Stimulated activated CD4-positive, alpha-beta T cell treated with anti-CD3 and anti-CD28 coated beads, Interleukin-12 subunit alpha, Interleukin-12 subunit beta, amount 100 ng/mL, for 48 hours (primary cell): ENCODE data around the gene ATXN1.
"Not testable (repeated sequence)": the region's sequence is repeated elsewhere in the genome, so short reads cannot be mapped to it uniquely, and the experiment has no call there.

Experiments
- DNase-seq, 3 donors: peaks; one replicate each; pipeline ENCODE4 v3.0.0-alpha.2; 2020; ENCODE audit warnings: low read depth in 2 of 3, low spot score in 1 of 3

The ATXN1 gene

GRCh38 chr6:16272201-16272600, 489.1 kb downstream of the ATXN1 start:
- no peak for DNase-seq

DNA sequence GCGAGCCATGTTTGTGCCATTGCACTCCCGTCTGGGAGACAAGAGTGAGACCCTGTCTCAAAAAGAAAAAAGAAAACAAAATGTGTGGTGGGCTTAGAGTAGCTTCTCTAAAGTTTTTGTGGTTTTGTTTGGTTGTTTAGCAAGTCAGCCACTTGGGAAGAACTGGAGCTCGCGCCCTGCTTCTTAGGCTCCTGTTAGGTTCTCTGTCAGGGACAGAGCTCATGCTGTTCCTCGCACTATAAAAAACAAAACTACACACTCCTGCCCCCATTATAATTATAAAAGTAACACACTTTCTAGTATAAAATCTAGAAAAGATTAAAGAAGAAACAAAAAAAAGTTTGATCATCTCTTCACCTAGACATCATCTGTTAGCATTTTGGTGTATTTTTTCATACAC, 489.8 kb downstream of the ATXN1 start:
- DNase-seq: no peak

DNA sequence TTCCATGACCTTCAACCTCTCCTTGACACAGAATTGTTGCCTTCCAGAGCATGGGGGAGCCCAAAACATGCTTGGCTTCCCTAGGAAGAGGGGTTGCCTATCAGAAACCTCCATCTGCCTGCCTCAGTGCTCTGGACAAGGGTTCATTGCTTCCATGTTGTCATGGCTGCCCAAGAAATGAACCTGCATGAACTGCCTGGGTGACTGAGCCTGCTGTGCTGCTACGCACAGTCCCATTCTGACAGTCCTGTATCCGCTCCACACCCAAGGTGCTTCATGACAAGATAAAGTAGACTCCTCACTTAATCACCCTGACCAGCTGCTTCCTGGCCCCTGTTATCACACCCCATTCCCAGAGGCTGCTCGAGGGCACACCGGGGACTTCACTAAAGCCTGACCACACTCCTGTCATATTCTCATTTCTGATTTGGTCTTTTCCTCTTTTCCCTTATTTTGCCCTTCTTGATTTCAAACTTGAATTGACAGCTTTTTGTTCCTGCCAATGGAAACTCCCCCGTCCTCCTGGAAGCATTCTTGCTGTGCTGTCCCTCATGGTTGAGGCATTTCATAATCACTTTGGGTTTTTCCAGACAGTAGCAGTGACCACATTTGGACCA, 491.0 kb downstream of the ATXN1 start:
- DNase-seq: no peak

DNA sequence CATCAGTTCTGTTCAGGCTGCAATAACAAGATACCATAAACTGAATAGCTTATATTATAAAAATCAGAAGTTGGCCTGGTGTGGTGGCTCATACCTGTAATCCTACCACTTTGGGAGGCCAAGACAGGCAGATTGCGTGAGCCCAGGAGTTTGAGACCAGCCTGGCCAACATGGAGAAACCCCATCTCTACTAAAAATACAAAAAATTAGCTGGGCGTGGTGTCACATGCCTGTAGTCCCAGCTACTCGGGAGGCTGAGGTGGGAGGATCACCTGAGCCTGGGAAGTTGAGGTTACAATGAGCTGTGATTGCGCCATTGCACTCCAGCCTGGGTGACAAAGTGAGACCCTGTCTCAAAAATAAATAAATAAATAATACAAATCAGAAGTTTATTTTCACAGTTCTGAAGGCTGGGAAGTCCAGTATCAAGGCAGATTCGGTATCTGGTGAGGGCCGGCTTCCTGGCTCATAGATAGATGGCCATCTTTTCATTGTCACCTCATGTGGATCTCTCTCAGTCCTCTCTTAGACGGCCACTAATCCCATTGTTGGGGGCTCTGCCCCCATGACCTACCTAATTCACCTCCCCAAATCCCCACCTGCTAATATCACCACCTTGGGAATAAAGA, 491.7 kb downstream of the ATXN1 start:
- not testable (repeated sequence) for DNase-seq

DNA sequence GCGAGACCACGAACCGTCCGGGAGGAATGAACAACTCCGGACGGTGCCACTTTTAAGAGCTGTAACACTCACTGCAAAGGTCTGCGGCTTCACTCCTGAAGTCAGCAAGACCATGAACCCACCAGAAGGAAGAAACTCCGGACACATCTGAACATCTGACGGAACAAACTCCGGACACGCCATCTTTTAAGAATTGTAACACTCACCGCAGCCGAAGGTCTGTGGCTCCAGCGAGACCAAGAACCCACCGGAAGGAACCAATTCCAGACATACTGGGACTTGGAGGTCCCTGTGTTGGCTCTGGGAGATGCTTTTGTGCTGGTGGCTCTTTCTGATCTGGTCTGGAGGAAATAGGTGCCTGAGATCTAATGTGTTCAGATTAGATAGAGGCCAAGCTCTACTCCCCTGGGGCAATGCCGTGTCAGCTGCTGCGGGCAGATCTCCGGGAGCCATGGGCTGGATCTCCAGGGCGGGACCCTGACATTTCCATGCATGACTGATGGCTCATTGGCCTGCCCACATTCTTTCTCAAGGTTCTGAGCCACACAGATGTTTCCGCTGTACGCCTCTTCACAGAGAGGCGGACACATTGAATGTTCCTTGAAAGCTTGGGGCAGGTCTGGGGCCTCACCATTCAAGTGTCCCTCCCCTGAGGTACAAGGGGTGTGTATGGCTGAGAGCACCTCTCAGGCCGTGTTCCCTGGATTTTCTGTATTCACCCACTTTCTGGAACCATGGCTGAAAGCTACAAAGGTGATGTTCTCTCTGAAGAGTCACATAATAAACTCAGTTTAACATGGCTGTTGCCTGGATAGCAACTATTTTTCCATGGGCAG, 493.6 kb downstream of the ATXN1 start:
- no peak for DNase-seq

GRCh38 chr6:16265351-16266341, 495.6 kb downstream of the ATXN1 start:
- DNase-seq: no peak

- no peak for DNase-seq
Observed at GRCh38 chr6:16264785-16265184, 496.5 kb downstream of the ATXN1 start.

DNA sequence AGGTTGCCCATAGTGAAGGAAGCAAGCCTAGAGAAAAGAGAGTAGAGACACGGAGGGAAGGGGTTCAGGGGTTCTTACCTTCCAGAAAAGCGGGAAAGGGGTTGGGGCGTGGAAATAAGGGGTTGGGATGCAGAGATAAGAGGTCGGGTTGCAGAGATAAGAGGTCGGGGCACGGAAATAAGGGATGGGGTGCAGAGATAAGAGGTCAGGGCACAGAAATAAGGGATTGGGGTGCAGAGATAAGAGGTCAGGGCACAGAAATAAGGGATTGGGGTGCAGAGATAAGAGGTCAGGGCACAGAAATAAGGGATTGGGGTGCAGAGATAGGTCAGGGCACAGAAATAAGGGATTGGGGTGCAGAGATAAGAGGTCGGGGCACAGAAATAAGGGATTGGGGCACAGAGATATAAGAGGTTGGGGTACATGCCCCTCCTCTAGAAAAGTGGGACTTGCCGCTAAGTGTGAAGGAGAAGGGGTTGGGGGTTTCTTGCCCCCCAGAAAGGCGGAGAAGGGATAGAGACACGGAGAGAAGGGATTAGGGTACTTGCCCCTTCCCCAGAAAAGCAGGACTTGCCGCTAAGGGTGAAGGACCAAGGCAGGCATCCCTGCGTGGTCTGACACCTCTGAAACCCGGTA, 497.7 kb downstream of the ATXN1 start:
- DNase-seq: not testable (repeated sequence)

DNA sequence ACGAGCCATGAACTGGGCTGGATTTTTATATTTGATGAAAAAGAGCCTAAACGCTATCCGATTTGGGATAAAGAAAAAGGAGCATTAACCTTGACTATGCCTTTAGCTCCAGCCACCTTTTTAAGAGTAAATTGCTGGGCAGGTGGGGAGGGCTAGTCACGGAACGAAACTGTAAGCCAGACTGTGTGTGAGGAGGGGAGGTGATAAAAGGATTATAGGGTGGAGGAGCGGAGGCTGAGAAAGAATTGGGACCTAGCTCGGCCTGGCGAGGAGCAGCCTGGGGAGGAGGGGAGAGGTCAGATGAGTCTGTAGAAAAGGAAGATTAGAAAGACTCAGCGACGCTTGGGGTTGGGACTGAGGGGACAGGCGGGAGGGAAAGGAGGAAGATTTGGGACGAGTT, 498.5 kb downstream of the ATXN1 start:
- not testable (repeated sequence) for DNase-seq

GRCh38 chr6:16260602-16261001, 500.7 kb downstream of the ATXN1 start:
- not testable (repeated sequence) for DNase-seq

GRCh38 chr6:16259604-16260003, 501.7 kb downstream of the ATXN1 start:
- not testable (repeated sequence) for DNase-seq

- no peak for DNase-seq
Observed at GRCh38 chr6:16258709-16259075, 502.6 kb downstream of the ATXN1 start.

DNA sequence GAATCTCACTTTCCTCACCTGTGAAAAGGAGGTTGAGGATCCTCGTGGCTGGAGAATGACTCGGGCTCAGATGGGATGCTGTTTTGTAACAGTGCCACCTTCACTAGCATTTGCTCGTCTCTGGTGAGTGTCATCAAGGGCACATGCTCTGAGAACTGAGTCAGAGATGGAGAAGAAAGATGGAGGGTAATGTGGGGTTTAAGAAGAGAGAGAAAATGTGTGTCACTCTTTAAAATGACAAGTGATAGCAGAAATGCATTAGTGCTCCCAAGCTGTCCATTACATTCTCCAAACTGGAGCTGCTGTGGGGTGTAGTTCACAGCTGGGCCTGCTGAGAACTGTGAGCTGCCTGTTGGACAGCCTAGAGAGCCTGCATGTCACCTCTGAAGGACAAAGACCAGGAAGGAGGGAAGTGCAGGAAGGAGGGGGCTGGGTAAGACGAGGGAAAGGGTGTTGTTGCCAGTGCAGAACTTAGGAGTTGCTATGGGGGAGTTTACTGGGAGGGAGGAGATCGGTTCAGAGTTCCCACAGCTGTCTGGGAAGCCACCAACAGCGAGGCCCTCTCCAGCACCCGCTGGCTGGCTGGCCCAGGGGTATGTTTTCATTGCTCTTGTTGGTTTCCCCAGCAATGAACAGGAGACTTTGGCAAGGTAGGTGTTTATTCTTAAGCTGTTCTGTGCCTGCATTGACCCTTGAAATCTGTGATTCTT, 503.1 kb downstream of the ATXN1 start:
- DNase-seq: no peak

GRCh38 chr6:16256781-16257180, 504.5 kb downstream of the ATXN1 start:
- no peak for DNase-seq

DNA sequence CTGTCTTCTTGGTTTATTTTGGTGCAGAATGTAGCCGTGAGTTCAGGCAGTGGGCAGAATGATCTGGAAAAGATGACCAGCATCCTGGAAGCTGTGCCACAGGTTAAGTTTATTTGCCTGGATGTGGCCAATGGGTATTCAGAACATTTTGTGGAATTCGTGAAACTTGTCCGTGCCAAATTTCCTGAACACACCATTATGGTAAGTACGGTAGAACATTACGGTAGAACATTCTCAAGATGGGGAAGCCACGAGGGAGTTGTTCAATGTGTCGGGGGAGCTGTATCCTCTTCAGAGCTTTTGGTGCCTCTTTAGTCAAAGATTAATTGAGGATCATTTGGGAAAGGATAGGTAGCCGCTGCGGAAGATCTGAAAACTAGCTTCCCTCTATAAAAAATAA, 506.7 kb downstream of the ATXN1 start:
- no peak for DNase-seq

DNA sequence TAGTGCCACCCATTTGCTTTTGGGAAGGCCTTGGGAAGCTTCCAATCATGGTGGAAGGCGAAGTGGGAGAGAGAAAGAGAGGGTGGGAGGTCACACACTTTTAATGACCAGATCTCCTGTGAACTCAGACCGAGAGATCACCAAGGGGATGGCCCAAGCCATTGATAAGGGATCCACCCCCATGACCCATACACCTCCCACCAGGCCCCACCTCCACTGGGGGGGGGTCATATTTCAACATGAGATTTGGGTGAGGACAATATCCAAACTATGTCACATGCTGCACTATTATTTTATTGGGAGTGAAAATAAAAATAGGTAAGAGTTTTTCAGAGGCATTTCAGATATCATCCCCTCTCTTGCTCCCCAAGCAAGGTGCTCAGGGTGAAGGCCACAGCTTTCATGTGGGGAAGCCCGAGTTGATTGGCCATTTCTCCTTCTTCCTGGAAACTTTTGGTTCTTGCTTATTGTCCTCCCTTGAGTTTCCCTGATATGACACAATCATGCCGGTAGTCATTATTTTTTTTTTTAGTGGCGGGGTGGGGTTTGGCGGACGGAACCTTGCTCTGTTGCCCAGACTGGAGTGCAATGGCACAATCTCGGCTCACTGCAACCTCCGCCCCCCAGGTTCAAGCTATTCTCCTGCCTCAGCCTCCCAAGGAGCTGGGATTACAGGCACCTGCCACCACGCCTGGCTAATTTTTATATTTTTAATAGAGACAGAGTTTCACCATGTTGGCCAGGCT, 507.7 kb downstream of the ATXN1 start:
- DNase-seq: no peak

DNA sequence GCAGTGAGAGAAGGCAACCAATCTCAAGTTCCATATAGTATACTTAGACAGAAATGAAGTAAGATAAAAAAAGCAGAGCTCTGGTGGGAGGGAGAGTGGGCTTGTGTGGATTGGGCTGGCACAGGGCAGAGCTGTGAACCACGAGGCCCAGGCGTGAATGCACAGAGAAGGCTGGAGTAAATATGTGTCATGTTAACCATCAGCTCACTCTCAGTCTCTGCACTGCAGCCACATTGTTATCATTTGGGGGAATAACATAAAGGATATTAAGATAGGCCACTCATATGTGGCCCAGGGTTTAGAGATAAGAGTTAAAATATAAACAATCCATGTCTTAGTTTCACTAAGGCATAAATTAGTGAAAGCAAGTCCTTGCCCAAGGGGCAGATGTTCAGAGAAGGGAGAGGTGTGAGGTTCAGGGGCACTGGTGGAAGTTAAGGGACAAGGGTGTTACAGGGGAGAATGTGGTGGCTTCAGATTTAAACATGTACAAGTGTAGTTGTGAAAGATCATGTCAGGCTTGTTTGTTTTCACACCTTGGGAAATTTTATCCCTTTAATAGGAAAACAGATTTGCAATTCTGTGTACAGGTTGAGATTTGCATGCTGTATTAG, 508.5 kb downstream of the ATXN1 start:
- DNase-seq: no peak

- DNase-seq: no peak
Observed at GRCh38 chr6:16251706-16252105, 509.6 kb downstream of the ATXN1 start.

- DNase-seq: no peak
Observed at GRCh38 chr6:16249971-16250370, 511.3 kb downstream of the ATXN1 start.
